GM18498 (cell line): ENCODE data around the gene CSF1R.

Source experiments
- ATAC-seq: cut with Tn5 transposase; IDR thresholded peaks from one replicate; pipeline ENCODE4 v1.9.1; 2021; ENCODE audit warnings: mild to moderate bottlenecking, moderate library complexity; ENCODE audit not compliant: unreplicated experiment

CSF1R gene

DNA sequence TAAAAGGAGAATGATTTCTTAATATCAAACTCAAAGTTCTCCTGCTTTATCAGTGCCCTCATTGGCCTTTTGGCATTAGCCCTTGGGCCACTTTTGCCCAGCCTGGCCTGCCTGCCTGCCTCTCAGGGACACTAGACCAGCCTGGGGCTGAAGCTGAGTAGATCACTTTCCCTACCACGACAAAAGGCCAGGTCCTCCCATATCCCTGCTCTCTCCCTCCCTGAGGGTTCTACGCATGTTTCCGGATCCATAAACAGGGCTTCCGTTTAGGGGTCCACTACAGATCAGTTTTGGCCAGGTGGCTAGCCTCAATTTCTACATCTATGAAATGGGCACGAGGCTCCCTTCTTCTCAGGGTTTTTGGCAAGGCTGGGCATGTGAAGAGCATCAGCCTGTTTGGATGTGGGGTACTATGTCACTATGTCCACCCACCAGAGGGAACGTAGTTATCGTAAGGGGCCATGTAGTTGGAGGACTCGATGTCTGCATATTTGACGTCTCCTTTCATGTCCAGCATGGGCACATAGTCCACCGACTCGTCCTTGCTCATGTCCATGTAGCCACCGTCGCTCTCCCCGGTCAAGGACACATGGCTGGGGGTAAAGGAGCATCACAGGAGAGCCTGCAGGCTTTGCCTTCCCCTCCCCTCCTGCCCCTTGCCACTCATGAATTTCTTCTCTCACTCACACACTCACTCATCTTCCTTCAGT is 35.2 kb upstream of the CSF1R start:
- ATAC-seq: no peak

DNA sequence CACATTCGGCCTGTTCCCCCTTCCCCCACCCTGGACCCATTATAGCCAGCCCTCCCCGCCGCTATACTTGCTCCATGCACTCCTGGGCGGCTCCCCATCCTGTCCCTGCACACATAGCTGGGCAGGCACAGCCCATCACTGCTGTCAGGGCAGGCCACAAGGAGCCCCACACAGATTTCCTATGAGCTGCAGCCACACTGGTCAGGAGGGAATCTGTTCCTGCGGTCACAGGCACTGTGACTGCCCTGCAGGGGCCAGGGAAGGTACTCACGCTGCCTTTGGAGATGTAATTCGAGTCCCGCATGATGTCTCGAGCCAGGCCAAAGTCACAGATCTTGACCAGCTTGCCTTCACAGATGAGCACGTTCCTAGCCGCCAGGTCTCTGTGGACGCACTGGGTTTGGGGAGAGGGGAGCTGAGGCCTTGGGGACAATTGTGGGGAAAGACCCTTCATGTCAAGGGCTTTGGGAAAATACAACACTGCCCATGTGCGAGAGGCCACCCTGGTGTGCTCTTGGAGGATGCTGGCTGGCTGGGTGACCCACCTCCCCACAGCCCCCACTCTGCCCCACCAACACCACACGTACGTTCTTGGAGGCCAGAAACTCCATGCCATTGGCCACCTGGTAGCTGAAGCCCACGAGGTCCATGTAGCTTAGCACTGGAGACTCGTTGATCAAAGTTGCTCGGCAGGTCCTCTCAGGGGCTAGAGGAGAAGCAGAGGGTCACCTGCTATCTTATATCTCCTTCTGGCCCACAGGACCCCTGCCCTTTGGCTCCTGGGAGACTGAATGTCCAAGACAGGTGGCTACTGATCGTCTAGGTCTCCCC is 34.5 kb upstream of the CSF1R start:
- ATAC-seq: no peak

DNA sequence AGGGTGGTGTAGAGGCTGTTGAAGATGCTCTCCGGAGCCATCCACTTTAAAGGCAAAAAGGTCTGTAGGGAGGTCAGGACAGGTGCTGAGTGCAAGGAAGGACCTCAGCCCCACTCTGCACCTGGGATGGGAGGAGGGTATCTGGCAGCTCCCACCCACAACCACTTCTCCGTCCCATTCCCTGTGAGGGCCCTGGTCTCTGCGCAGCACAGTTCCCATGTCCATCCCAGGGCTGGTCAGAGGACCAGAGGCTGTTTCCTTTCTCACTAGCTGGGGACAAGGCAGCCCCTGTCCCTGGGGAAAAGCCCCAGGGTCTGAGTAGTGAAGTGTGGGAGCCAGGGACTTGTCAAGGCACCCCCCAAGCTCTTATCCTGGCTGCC is 33.7 kb upstream of the CSF1R start:
- ATAC-seq: no peak

DNA sequence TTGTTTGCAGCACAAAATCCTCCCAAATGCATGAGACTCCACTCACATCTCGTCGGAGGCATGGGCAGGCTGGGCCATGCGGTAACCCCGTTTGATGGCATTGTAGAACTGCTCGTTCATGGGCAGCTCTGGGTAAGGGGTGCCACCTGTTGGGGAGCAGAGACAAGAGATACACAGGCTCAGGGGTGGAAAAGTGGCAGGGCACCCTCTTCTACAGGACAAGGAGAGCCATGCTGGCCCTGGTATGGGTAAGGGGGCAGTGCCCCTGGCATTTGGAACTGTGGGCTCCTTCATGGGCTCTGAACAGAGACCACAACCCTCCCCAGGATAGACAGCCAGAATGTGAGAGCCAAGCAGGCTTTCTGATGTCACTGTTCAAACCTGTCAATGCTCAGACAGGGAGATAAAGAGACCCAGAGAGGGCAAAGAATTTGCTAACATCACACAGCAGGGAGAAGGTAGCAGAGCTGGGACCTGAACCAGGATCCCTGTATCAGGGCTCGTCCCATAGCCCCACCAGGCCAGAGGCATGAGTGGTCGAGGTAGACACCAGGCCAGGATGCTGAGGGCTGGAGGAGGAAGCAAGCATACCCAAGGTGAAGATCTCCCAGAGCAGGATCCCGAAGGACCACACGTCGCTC is 33.2 kb upstream of the CSF1R start:
- ATAC-seq: no peak

DNA sequence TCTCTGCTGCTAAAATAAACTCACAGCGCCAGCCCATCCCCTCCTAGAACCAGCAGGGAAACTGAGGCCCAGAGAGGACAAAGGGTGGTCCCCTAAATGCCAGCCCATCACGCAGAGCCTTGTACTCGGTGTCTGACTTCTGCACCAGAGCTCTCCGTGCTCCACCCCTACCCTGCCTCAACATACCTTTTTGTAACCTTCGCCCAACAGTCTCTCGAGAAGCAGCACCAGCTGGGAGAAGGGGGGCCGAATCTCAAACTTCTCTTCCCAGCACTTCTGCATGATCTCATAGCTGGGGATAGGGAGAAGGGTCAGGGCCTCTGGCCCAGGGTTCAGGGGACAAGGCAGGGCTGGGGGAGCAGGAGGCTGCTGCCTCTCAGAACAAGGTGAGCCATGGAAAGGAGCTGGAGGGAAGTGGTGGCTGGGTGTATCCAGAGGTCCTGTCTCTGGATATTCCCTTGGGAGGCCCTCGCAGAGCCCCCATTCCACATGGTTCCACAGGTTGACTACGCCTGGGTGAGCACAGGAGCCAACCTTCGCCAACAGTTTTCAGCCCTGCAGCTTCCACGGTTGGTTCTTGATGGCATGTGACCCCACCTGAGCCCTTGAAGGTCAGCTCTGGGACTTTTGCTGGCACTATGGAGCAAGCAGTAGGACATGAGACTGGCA is 32.3 kb upstream of the CSF1R start:
- no peak for ATAC-seq

DNA sequence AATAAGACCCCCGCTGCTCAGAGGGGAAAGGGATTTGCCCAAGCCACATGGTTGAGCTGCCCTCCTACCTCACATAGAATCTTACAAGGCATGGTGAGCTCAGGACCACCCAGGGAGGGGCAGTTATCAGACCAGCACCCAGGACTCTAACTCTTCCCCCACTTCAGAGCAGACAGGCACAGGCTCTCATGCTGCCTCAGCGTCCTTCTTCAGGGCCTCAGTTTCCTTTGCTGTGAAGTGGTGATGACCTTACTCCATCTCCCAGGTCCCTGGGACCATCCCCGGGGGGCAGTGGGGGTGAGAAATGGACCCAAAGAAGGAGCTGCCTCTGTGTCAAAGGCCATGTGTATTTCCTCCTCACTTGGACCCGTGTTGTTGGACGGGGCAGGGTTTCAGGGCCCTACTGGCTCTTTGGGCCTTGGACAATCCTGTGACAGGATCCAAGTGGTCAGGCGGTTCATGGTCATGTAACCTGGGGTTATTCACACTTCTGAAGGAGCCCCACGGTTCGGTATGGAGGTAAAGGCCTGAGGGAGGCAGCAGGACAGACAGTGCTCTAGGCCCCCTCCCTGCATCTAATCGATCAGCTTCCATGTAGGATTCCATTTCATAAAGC is 31.7 kb upstream of the CSF1R start:
- no peak for ATAC-seq

DNA sequence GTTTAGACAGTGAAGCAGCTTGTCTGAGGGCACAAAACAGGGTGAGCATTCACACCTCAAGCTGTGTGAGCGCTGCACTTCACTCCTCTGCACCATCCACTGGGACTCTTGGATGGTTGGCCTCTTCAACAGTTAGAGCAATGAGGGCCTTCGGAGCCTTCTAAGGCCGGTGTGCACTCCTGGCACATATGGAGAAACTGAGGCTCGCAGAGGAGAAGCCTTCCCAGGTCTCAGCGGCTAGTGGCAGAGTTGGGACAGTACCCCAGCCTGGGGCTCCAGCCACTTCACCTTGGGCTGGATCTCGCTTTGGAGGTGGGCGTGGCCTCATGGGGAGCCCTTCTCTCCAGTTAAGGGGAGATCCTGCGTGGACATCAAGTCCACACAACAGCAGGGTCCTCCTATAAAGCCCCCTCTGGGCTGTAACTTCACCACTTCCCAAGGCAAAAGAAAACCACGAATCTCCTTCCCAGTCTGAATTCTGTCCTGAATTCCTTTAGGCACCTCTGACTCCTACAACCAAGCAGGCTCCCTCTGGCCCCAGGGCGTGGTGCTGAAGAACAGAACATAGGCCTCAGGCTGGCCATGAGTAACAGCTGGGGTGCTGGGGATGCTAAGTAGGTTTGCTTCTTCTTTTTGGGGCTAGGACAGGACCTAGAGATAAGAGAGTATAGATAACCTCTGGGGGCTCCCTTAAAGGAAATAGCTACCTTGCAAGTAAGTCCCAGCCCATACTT is 30.5 kb upstream of the CSF1R start:
- no peak for ATAC-seq

DNA sequence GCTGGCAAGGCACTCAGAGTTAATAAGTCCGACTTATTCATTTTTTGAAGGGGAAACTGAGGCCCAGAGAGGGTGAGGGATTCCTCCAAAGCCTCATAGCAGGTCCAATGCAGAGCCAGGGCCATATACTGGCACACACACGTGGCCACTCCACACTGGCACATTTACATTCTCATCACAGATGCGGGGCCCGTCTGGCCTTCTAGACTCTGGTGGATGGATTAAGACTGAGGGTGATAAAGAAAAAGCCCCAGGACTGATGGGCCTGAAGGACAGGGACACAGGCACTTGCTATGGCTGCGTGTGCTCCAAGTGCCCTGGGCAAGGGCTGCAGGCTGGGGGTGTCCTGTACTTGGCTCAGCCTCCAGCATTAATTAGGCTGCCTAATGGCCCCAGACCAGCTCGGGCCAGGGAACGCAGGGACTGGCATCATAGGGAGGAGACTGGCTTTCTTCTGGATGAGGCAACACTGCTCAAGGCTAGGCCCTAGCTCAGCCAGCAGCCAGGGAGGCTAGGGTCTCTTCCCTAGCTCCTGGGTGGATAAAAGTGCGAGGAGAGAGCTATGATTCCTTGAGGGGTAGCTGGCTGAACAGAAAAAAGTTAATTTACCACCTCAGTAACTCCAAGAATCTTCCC is 28.5 kb upstream of the CSF1R start:
- no peak for ATAC-seq

DNA sequence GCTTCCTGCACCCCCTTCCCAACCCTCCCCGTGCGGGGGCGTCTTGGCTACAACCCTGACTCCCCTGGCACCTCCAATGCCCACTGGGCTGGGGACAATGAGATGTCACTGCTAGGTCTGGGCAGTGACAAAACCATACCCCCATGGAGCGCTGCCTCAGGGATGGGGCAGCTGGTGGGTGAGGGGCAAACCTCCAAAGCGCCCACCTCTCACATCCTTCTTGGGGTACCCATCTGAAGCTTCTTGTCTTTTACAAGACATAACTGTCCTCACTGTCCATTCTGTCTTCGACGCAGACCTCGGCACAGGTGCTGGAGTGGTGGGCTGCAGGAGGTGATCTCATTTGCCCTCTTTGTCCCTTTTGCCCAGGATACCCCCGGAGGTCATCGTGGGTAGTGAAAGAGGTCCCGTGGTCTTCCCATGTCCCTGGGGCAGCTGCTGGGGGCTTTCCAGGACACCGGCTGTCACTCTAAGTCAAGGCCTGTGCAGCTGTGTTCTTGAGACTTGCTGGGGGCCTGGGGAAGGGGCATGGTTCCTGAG is 27.8 kb upstream of the CSF1R start:
- no peak for ATAC-seq

DNA sequence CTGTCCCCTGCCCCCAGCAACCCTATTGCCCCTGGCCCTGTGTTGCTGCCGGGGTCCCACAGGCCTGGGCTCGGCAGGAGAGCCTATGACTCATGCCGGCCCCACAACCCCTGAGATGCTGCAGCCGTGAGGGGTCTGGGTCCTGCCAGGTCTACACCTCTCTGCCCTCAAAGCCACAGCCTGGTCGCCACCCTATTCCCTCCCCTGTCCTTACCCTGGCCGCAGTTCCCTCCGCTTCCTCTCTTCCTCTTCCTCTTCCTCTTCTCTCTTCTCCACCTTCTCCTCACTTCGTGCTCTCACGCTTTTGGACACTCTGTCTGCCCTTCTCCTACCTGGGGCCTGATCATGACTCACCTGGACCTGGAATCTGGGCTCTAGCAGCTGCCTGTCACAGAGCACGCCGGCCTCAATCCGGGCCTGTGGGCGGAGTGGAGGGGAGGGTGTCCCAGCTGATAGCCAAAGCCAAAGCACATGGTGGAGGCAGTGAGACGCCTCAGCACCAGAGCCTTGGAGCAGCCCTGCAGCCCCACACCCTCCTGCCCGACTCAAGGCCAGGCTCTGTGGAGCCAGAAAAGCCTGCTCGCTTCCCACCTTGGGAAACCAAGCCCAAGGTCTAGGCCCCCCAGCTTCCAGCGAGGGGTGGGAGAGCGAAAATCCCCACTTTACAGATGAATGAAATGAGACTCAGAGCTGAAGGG is 26.8 kb upstream of the CSF1R start:
- no peak for ATAC-seq

DNA sequence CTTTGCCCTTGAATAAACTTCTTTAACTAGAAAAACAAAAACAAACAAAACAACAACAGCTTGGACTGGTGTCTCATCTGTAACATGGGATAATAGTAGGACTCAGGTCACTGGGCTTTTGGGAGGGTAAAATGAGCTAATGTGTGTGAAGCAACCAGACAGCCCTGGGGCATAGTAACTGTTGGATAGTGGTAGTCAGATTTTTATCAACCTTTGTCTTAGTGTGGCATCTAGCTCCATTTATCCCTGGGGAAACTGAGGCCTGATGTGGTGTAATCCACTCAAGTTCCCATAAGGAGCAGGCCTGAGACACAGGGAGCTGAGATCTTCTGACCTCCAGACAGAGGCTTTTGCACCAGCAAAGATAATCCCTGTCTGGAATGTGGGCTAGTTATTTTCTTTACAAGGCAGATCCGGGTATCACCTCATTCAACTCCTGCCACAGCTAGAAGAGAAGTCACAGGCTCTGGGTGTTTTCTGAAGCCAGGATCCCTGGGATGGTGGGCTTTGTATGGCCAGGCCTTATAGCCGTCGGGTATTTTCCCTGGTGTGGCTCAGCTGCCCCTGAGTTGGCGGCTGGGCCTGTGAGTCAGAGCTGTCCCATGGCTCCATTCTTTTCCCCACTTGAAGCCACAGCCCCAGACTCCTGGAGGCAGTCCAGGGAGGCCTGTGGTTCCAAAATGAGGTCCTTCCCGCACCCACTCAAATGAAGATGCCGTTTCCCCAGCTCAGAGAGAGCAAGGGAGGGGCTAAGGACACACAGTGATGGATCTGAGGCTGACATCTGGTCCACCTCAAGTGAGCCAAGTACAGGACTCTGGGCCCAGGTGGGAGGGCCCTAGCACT is 26.1 kb upstream of the CSF1R start:
- no peak for ATAC-seq

DNA sequence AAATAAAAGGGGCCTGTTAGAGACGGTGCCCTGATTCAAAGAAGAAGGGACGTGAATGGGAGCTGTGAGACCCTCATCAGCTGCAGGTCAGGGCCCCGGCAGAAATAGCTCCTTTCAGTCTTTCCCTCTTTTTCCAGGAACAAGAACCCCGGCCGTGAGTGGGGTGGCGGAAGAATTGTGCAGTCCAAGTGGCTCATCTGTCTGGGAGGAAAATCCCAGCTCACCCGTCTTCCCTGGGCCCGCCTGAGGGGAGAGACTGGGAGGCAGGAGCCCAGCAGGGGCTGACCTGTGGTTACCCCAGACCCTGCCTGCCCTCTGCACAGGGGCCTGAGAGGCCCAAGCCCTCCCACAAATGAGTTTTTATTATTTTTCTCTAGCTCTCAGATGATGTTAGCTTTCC is 24.8 kb upstream of the CSF1R start:
- ATAC-seq: no peak

DNA sequence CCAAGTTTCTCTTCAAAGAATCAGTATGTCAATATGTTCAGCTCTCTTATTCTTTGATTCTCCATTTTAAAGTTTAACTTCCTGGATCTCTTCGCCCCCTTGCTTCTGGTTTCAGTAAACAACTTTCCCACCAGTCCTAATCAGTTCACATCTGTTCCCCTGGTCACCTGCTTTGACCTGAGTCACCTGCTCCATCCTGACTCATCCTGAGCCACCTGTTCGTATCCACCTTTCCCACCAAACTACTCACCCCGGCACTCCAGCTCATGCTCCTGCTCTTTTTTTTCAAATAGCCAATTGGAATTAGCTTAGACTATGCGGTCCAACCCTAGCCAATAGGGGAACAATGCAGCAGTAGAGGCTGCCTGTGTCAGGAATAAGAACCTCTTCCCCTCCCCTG is 23.6 kb upstream of the CSF1R start:
- ATAC-seq: no peak

DNA sequence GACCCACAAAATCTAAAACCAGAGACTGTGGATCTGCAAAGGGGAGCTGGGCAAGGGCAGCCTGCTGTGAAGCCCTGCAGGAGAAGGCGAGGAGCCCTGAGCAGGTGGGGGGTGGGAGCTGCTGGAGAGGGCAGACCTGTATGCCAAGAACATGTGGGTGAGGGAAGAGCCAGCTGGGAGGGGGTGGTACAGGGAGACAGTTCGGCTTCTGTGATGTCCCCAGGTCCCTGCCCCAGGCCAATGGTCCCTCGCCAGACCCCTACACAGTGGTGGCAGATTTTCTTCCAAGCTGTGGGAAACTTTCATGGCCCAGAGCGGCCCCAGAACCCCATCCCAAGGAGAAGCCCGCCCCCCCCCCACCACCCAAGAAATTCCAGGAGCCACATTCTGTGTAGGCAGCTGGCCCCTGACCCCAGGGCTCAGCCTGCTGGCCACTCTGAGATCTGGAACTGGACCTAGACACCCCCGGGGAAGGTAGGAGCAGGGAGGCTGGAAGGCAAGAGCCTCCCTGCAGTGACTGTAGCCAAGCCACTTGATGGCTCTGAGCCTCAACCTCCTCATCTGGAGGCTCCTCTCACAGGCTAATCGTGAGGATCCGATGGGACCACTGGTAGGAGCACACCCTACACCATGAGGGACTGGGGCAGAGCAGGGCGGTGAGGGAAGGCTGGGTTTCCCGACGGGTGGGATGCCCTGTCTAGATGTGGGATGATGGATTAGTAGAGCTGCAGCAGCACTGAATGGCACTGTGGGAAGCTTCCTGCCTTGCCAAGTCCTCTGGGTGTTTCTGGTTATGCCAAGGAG is 22.6 kb upstream of the CSF1R start:
- no peak for ATAC-seq

DNA sequence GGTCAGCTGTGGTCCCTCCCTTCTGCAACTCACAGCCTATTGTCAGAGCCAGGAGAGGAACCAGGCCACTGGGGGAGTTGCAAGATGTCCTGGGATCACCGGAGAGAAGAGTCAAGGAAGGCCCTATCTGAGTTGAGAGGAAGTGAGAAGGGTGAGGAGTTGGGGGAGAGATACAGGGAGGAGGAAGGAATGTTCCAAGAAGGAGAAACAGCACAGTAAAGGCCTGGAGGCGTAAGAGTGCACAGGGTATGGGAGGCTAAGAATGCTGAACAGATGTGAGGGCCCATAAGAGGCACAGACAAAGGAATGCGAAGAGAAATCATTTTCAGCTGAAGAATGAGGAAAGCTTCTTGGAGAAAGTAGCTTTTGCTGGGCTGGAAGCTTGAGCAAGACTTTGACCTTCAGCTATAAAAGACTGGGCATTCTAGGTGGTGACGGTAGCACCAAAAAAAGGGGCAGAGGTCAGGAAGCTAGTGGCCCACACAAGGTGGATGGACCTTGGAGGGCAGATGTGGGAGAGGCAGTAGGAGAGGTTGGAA is 21.6 kb upstream of the CSF1R start:
- no peak for ATAC-seq

DNA sequence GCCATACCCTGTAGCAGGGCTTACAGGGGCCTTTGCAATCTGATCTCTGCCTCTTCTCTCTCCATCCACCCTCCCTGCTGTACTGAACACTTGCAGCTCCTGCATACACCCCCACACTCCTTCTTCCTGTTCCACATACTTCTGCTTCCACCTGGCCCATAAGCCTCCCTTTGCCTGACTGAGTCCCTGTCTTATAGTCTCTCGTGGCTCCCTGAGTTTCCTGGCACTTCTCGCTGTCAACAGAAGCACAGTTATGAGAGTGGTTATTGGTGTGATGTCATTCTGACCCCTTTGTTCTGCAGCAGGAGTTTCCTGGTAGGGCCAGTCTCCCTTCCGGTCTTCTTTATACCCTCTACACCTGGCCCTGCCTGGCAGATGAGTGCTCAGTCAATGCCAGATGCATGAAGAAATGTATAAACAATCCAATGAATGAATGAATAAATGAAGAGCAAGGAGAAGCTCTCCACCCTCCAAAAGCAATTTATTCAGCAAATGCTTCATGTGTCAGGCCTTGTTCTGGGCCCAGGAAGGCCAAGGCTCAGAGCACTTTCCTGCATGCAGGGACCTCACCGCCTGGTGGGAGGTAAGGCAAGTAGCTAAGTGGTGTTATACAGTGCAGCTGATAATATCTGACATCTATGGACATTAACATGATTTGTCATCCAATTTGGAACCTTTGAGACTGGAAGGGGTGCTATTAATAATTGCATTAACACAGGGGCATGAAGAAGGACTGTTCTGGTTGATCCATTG is 20.5 kb upstream of the CSF1R start:
- no peak for ATAC-seq
